Loucy (cell line): ENCODE results near the gene SCRN1.

Experiments
- CTCF ChIP-seq: fragments of 200-600 bp; sonication (generic); conservative IDR thresholded peaks from 2 replicates; pipeline ENCODE4 v1.5.1; 2014; ENCODE audit warnings: mild to moderate bottlenecking, antibody characterized with exemption, low read length
- EZH2phosphoT487 ChIP-seq: fragments of 200-600 bp; IDR thresholded peaks from 2 replicates; pipeline ENCODE4 v1.6.1; 2018; ENCODE audit warnings: antibody characterized with exemption, mild to moderate bottlenecking, moderate library complexity, borderline replicate concordance

- no peak for TF ChIP-seq CTCF
- no peak for TF ChIP-seq EZH2phosphoT487
Observed at GRCh38 chr7:30034501-30034900, 44.9 kb upstream of the SCRN1 start.
